ENCODE data around the gene TOMM40.
A peak's percentile ranks its signal among the peaks of the same experiment; 100 is the strongest.

The TOMM40 gene

GRCh38 chr19:44900328-44901244 lies 9.5 kb downstream of the TOMM40 start:
- no peak for TF ChIP-seq CTCF (IDR thresholded peaks at IDR 0.05)
- no peak for DNase-seq (ENCODE audit: low spot score)
- H3K27ac ChIP-seq: no peak overlapping the region
- H3K4me3 ChIP-seq: no peak overlapping the region

- no peak for DNase-seq (ENCODE audit: low spot score)
- no peak for TF ChIP-seq CTCF (IDR thresholded peaks at IDR 0.05)
Measured at GRCh38 chr19:44903216-44903601, 12.2 kb downstream of the TOMM40 start.

GRCh38 chr19:44903602-44904425 lies 12.8 kb downstream of the TOMM40 start:
- DNase-seq (ENCODE audit: low spot score): peak; percentile 84
- H3K27ac ChIP-seq: no peak overlapping the region
- no peak overlapping the region for H3K4me3 ChIP-seq
- TF ChIP-seq CTCF (IDR thresholded peaks at IDR 0.05): peak; percentile 94

More at GRCh38 chr19:44903216-44903601, 12.2 kb downstream of the TOMM40 start:
- Histone ChIP-seq H3K27ac (no peak overlapping the region), H3K4me3 (no peak overlapping the region)

GRCh38 chr19:44904426-44904994 lies 13.5 kb downstream of the TOMM40 start:
- H3K4me3 ChIP-seq: no peak overlapping the region
- no peak overlapping the region for H3K27ac ChIP-seq
- no peak for TF ChIP-seq CTCF (IDR thresholded peaks at IDR 0.05)
- no peak for DNase-seq (ENCODE audit: low spot score)

GRCh38 chr19:44905437-44906160 lies 14.5 kb downstream of the TOMM40 start, which contains the start of gene APOE:
Gene APOE, plus strand, starts transcription at chr19:44905796. Its CDS starts 829 bp downstream, at chr19:44906625.
- no peak for DNase-seq (ENCODE audit: low spot score)
- Histone ChIP-seq H3K27ac (peak within 1 kb of the TSS in 1 of 2 donors; percentile 3), H3K4me3 (peak within 1 kb of the TSS; percentile 26)
- no peak for TF ChIP-seq CTCF (IDR thresholded peaks at IDR 0.05)

GRCh38 chr19:44907613-44908012 lies 16.6 kb downstream of the TOMM40 start:
- Histone ChIP-seq H3K4me3 (no peak overlapping the region), H3K27ac (no peak overlapping the region)
- TF ChIP-seq CTCF (IDR thresholded peaks at IDR 0.05): no peak
- DNase-seq (ENCODE audit: low spot score): no peak

Measured in coronary artery (tissue), 2 donors.